HG03469 (cell line): Measurements from ENCODE around the gene DDN.

Source experiments
- ATAC-seq: cut with Tn5 transposase; IDR thresholded peaks from one replicate; pipeline ENCODE4 v1.9.1; 2021; ENCODE audit warnings: mild to moderate bottlenecking, moderate library complexity, moderate number of reproducible peaks; ENCODE audit not compliant: unreplicated experiment

DDN gene

DNA sequence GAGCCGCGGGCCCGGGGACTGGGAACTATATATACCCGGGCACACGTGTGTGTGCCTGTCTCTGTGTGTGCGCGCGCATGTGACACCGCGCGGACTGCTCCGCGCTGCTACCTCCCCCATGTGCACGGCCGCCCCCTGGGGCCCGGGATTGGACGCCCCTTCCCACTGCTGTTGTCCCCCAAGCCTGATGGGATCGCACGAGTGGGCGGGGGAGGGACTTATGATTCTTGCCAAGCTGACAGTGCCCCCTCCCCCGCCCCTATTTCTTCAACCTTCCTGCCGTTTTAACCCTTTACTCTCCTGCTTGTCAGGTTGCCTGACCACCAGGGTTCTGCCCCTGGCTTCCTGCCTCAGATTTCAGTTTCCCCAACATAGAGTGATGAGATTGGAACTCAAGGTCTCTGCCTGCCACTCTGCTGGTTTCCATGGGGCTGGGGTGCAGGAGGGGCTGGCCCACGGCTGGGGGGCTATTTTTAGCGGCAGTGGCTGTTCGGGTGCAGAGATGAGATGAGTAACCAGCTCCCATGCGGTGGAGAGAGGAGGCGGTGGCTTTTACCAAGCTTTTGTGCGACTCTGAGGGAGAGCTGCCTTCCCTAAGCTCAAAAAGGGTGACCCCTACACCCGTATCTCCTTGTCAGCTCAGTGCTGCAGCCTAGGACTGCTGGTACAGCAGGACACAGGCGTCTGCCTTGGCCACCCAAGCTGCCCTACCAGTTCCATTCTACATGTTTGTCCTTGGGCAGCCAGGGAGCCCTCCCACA lies at the start of gene DDN:
DDN (minus strand) TSS at position 5 of the 761 bp plus-strand sequence. CDS start 88 bp downstream, outside the sequence.
- no peak for ATAC-seq

DNA sequence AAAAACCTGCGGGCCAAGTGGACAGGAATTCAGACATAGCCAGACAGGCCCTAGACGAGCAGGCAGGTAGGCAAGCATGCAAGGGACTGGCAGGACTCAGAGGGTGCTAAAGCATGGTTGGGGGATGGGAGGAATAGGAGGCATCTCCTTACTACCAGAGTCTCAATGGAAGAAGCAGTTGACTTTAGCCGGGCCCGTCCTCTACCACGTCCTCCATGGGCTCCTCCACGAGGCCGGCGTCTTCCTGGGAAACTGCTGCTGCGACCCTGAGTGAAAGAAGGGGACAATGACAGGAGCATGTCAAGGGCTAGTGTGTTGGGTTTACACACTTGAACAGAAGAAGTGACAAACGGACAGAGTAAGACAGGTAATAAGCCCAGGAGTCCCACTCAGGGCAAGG lies 49.8 kb upstream of the DDN start:
- no peak for ATAC-seq

- no peak for ATAC-seq
Measured at GRCh38 chr12:49046129-49046895, 47.1 kb upstream of the DDN start.

- ATAC-seq: no peak
Measured at GRCh38 chr12:49044660-49045059, 45.5 kb upstream of the DDN start.

DNA sequence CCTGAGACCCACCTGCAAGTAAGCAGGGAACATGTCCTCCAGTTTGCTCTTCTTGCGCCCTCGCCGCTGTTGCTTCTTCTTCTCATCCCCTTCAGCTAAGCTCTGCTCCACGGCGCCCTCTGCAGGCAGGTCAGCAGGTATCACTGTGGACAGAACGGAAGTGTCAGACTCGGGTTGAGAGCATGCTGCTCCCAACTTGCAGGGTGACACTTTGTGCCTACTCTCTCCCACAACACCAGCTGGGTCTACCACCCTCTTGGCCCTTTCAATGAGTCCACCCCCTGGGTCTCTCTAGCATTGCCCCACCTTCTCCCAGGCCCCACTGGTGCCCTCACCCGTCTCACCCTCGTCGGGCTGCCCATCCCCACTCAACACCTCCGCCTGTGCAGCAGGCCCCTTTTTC lies 44.7 kb upstream of the DDN start:
- no peak for ATAC-seq

GRCh38 chr12:49043241-49043640 lies 44.1 kb upstream of the DDN start:
- ATAC-seq: no peak

DNA sequence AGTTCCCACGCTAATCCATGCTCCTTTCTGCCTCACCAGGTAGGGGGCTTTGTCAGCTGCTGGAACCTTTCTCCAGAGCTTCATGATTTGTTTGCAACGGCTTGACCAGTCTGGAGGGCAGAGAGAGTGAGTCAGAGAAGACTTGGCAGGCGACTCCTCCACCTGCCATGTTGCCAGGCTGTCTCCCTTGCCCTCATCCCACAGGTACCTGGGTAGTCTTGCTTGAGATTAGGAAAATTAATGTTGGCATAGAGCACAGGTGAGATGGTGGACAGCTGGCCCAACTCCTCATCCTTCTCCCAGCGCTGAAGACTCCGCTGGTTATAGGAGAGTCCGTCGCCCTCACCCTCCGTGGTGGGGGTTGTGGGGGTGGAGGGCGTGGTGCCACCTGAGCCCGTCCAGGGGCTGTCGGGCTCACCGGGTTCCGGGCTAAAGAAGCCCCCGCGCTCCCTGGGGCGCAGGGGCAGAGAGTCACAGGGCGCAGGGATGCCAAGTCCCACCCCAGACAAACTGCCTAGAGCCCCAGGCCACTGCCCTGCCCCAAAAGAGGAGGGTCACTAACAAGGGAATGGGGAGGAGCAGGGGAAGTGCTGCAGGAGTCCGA lies 42.8 kb upstream of the DDN start:
- no peak for ATAC-seq

DNA sequence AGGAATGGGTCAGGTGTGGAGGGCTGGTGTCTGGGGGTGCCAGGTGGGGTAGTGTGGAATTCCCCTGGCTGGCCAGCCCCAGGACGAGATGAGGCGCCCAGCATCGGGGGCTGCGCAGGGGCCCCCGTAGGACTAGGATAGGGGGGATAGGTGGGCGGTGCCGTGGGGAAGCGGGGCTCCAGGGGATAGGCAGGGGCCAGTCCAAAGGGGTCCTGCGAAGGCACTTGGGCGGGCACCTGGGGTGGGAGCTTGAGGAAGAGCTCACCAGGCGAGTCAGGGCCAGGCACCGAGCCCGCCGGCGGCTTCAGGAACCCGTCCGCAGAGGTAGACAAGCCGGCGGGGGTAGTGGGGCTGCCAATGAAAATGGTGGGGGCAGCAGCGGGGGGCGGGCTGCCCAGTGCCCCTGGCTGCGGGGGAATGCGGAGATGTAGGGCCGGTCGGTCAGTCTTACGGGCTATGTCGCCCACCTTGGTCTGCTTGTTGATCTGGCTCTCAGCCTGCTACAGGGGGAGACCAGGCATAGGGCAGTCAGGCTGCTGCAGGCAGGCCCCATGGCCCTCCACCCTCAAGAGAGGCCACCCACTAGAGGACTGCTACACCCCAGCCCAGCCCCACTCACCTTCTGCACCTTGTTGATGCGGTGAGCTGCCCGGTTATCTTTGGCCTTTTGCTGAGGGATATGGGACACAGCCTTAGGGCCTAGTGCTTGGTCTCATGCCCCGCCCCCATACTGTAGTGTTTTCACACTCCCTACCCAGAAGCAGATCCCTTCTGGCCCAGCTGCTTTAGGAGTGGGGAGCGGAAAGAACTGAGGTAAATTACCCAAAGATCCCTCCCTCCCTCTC lies 42.1 kb upstream of the DDN start:
- ATAC-seq: no peak

DNA sequence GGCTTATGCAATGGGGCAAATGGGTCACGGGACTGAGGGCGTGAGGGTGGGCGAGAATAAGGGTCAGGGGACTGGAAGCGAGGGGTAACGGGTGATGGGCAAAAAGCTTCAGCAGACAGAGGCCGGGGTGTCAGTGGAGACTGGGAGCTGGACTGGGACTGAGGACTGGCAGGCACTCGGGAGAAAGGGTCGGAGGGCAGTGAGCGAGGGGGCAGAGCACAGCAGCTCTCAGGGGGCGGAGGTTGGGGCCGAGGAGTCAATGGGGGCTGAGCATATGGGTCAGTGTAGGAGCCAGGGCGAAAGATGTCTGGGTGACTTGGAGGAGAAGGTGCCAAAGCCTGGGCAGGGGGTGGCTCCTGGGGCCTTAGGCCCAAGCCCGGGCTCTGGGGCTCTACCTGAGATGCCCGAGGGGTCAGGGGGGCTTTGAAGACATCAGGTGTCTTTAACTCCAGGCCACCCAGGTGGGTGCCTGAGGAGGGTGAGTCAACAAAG lies 41.2 kb upstream of the DDN start:
- no peak for ATAC-seq

- ATAC-seq: no peak
Measured at GRCh38 chr12:49039421-49040363, 40.5 kb upstream of the DDN start.

DNA sequence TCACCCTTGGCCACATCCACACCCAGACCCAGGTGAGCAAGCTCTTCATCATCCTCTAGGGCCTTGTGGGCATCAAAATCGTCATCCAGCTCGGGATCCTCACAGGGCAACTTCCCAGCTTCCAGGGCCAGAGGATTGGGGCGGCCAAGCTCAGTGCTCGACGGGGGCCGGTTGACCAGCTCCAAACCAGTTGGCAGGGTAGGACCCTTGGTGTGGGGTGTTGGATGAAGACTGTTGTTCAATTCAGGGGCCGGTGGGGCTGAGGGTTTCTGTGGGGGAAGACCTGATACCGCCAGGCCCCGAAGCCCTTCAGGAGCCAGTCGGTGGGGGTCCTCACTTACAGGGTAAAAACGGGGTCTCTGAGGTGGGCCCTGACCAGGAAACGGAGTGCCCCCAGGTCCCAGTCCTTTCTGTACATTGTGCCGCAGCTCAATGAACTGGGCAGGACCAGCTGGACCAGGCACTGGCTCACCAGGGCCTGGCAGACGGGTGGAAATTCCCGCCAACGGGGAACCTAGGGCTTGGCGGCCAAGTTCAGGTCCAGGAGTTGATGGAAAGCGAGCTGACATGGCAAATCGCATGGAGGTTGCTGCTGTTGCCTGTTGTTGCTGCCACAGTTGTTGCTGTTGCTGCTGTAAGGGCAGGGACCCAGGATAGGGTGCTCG lies 39.2 kb upstream of the DDN start:
- ATAC-seq: no peak

GRCh38 chr12:49037947-49038237 lies 38.7 kb upstream of the DDN start:
- ATAC-seq: no peak

GRCh38 chr12:49037111-49037946 lies 38.2 kb upstream of the DDN start:
- no peak for ATAC-seq

GRCh38 chr12:49036029-49036428 lies 36.9 kb upstream of the DDN start:
- ATAC-seq: no peak

GRCh38 chr12:49034286-49034622 lies 35.1 kb upstream of the DDN start:
- no peak for ATAC-seq

GRCh38 chr12:49033611-49034285 lies 34.6 kb upstream of the DDN start:
- no peak for ATAC-seq

DNA sequence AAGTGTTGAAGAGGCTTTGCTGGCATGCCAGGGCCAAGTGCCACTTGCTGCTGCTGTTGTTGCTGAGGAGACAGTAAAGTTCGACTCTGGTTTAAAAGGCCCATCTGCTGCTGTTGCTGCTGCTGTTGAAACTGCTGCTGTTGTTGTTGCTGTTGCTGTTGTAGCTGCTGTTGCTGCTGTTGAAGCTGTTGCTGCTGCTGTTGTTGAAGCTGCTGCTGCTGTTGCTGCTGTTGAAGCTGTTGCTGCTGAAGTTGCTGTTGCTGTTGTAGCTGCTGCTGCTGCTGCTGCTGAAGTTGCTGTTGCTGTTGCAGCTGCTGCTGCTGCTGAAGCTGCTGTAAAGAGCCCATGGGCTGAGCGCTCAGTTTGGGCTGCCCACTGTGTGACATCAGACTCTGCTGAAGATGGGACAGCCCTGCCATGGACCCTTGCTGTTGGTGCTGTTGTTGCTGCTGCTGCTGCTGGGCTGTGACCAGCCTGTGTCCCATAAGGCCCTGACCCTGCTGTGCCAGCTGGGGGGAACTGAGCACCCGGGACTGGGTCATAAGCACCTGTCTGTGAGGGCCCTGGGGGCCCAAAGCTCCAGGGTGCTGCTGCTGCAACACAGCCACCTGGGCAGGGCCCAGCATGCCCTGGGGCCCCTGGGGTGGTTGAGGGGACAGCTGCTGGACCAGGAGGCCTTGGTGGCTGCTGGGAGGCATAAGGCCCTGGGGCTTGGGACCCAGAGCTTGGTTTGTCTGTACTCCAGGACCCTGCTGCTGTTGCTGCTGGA lies 33.7 kb upstream of the DDN start:
- ATAC-seq: no peak
